OCI-LY7 (cell line): ENCODE results near the gene UBE2A. TPM values are rescaled to one million over a fixed set of nuclear protein-coding genes. Genes with fewer than 3 reads are reported as not detected.
A peak's percentile ranks its signal among the peaks of the same experiment; 100 is the strongest.

ENCODE experiments used
- BruUV-seq: library from RNA; stranded (reverse); fragments of 400-500 nt; replicated peaks from 2 replicates; lab custom pipeline; 2021; lab: Mats Ljungman, UMichigan
- CTCF ChIA-PET: fragments of 300-600 bp; sonication (Branson Sonifier 250); formaldehyde crosslinking; loops from one replicate; lab custom pipeline; 2022; ENCODE audit warnings: antibody characterized with exemption; ENCODE audit not compliant: unreplicated experiment; lab: Charles Lee
- POLR2A ChIA-PET: fragments of 300-600 bp; sonication (Branson Sonifier 250); formaldehyde crosslinking; loops from one replicate; lab custom pipeline; 2022; ENCODE audit warnings: antibody characterized with exemption; lab: Charles Lee
- DNase-seq: peaks from one replicate; pipeline ENCODE4 v3.0.0-alpha.2; 2015; ENCODE audit warnings: low spot score
- H2AFZ ChIP-seq: fragments of 200-600 bp; sonication (generic), shearing (Covaris generic); 2 replicates; pipeline ENCODE4 v1.6.1; 2014; ENCODE audit warnings: mild to moderate bottlenecking, antibody characterized with exemption, low read length, moderate library complexity
- H3K27ac ChIP-seq: fragments of 200-600 bp; sonication (generic); 2 replicates; pipeline ENCODE4 v1.5.1; 2014; ENCODE audit warnings: mixed run types, low read depth, mild to moderate bottlenecking, moderate library complexity, low read length, inconsistent platforms; ENCODE audit not compliant: poor library complexity, severe bottlenecking
- H3K36me3 ChIP-seq: fragments of 200-600 bp; sonication (generic); 2 replicates; pipeline ENCODE4 v1.6.1; 2014; ENCODE audit warnings: mild to moderate bottlenecking, antibody characterized with exemption, low read length, moderate library complexity, mixed read lengths; ENCODE audit not compliant: insufficient read depth
- H3K4me1 ChIP-seq: fragments of 200-600 bp; sonication (generic); 2 replicates; pipeline ENCODE4 v1.5.1; 2014; ENCODE audit warnings: mild to moderate bottlenecking, low read length; ENCODE audit not compliant: insufficient read depth, poor library complexity, severe bottlenecking
- H3K4me2 ChIP-seq: fragments of 200-600 bp; sonication (generic); 2 replicates; pipeline ENCODE4 v1.6.1; 2014; ENCODE audit warnings: mild to moderate bottlenecking, low read length
- H3K4me3 ChIP-seq: fragments of 200-600 bp; sonication (generic); 2 replicates; pipeline ENCODE4 v1.5.1; 2014; ENCODE audit warnings: mild to moderate bottlenecking, low read depth, low read length; ENCODE audit not compliant: poor library complexity, severe bottlenecking
- H3K79me2 ChIP-seq: fragments of 200-600 bp; sonication (generic); 2 replicates; pipeline ENCODE4 v1.6.1; 2016; ENCODE audit warnings: low read depth, mild to moderate bottlenecking, low read length, moderate library complexity, mixed read lengths; ENCODE audit not compliant: insufficient read depth
- H3K9me2 ChIP-seq: fragments of 200-600 bp; sonication (generic); 2 replicates; pipeline ENCODE4 v1.6.1; 2016; ENCODE audit warnings: mild to moderate bottlenecking, low read length, mixed read lengths; ENCODE audit not compliant: insufficient read depth
- H3K9me3 ChIP-seq: fragments of 200-600 bp; sonication (generic); 2 replicates; pipeline ENCODE4 v1.6.1; 2014; ENCODE audit warnings: mild to moderate bottlenecking, mixed run types, low read length, mixed read lengths
- H4K20me1 ChIP-seq: fragments of 200-600 bp; sonication (generic); 2 replicates; pipeline ENCODE4 v1.6.1; 2014; ENCODE audit warnings: mild to moderate bottlenecking, antibody characterized with exemption, low read length, moderate library complexity, mixed read lengths; ENCODE audit not compliant: insufficient read depth
- CTCF ChIP-seq: fragments of 200-600 bp; sonication (generic); conservative IDR thresholded peaks from 2 replicates; pipeline ENCODE4 v1.5.1; 2014; ENCODE audit warnings: mild to moderate bottlenecking, antibody characterized with exemption, low read length, moderate library complexity, mixed read lengths
- EZH2phosphoT487 ChIP-seq: fragments of 200-600 bp; sonication (generic); IDR thresholded peaks from 2 replicates; pipeline ENCODE4 v1.6.1; 2018; ENCODE audit warnings: low read depth, borderline replicate concordance, mild to moderate bottlenecking, mixed run types, antibody characterized with exemption, low read length, moderate library complexity, mixed read lengths
- intact Hi-C: fragments of 100-400 bp; cut with micrococcal nuclease; formaldehyde crosslinking; loops from one replicate; pipeline ENCODE4 v1.10.0; 2022; ENCODE audit not compliant: unreplicated experiment
- total RNA-seq, 2 experiments: library from RNA; depleted of rRNA in 1 of 2; stranded (reverse); fragments of >200 nt in 1 of 2; shearing (Covaris generic) in 1 of 2; gene quantifications; 2 replicates each; pipeline ENCODE4 v1.2.3, GENCODE V29; 2014 to 2022

UBE2A gene
- total RNA-seq, 2 experiments from 2014 or later, result 30.0 to 56.0 TPM

GRCh38 chrX:119618439-119618838 is 44.1 kb downstream of the UBE2A start:
- ChIA-PET CTCF (interaction anchor here (1.1 kb wide), 1 partner anchor 111 kb away, joined by 4 read pairs; no protein-coding TSS in a partner anchor), POLR2A (interaction anchor here (0.6 to 1.3 kb wide), 4 partner anchors 15 to 88 kb away, joined by 3 to 4 read pairs (median 4); partner anchors contain the start of gene SEPTIN6)
- H3K9me3 ChIP-seq, result no peaks in the 10 kb centered on the region
- peak; percentile 48 for DNase-seq
- no peaks in the 10 kb centered on the region for H4K20me1 ChIP-seq
- no peak overlapping the region for H2AFZ ChIP-seq
- intact Hi-C loops, result no loop called here
- H3K79me2 ChIP-seq, result no peaks in the 10 kb centered on the region
- peak overlapping the region; percentile 76 for H3K4me2 ChIP-seq
- BruUV-seq, result no TSS peak
- TF ChIP-seq EZH2phosphoT487 (no peak), CTCF (no peak)
- no peaks in the 10 kb centered on the region for H3K9me2 ChIP-seq
- peak overlapping the region; percentile 49 for H3K27ac ChIP-seq
- H3K4me3 ChIP-seq, result peak overlapping the region; percentile 46
- H3K36me3 ChIP-seq, result peaks cover 29% of the 10 kb centered on the region
- H3K4me1 ChIP-seq, result peaks cover 38% of the 10 kb centered on the region

GRCh38 chrX:119622356-119623232 is 48.2 kb downstream of the UBE2A start:
- Histone ChIP-seq H3K4me2 (no peak overlapping the region), H3K9me3 (no peaks in the 10 kb centered on the region), H4K20me1 (no peaks in the 10 kb centered on the region), H3K27ac (no peak overlapping the region), H3K9me2 (no peaks in the 10 kb centered on the region), H2AFZ (no peak overlapping the region), H3K79me2 (no peaks in the 10 kb centered on the region), H3K36me3 (peaks cover 56% of the 10 kb centered on the region), H3K4me3 (no peak overlapping the region), H3K4me1 (peaks cover 31% of the 10 kb centered on the region)
- ChIA-PET CTCF (no interaction called here), POLR2A (interaction anchor here (0.6 to 0.9 kb wide), 3 partner anchors 11 to 105 kb away, joined by 3 read pairs; no protein-coding TSS in a partner anchor)
- no TSS peak for BruUV-seq
- no peak for TF ChIP-seq CTCF
- TF ChIP-seq EZH2phosphoT487, result no peak
- intact Hi-C loops, result loop anchor here (5.0 kb wide), 1 partner anchor 155 kb away; no protein-coding TSS in a partner anchor
- DNase-seq, result no peak

- no peaks in the 10 kb centered on the region for H3K79me2 ChIP-seq
- DNase-seq, result no peak
- no peak overlapping the region for H3K4me2 ChIP-seq
- H3K4me3 ChIP-seq, result no peak overlapping the region
- no TSS peak for BruUV-seq
- H3K9me2 ChIP-seq, result no peaks in the 10 kb centered on the region
- H2AFZ ChIP-seq, result no peak overlapping the region
- no peak overlapping the region for H3K27ac ChIP-seq
- no peaks in the 10 kb centered on the region for H3K9me3 ChIP-seq
- H3K36me3 ChIP-seq, result peaks cover 61% of the 10 kb centered on the region
- TF ChIP-seq EZH2phosphoT487 (no peak), CTCF (no peak)
- POLR2A ChIA-PET, result interaction anchor here (0.7 kb wide), 2 partner anchors 13 to 47 kb away, joined by 4 to 5 read pairs; no protein-coding TSS in a partner anchor
- intact Hi-C loops, result loop anchor here (5.0 kb wide), 1 partner anchor 153 kb away; no protein-coding TSS in a partner anchor
- CTCF ChIA-PET, result no interaction called here
- peaks cover 12% of the 10 kb centered on the region for H3K4me1 ChIP-seq
- no peaks in the 10 kb centered on the region for H4K20me1 ChIP-seq
These were observed 50.1 kb downstream of the UBE2A start for GRCh38 chrX:119624417-119624816.
